Measurements from ENCODE around the gene RPGRIP1L. TPM values are rescaled to one million over a fixed set of nuclear protein-coding genes. Genes with fewer than 3 reads are reported as not detected.
A peak's percentile ranks its signal among the peaks of the same experiment; 100 is the strongest.

The RPGRIP1L gene
- total and polyA plus RNA-seq, 2 of the 8 experiments (the other 6 are each of a cell fraction or from before 2014, with no cell fraction given) = 4.0 to 13.7 TPM

DNA sequence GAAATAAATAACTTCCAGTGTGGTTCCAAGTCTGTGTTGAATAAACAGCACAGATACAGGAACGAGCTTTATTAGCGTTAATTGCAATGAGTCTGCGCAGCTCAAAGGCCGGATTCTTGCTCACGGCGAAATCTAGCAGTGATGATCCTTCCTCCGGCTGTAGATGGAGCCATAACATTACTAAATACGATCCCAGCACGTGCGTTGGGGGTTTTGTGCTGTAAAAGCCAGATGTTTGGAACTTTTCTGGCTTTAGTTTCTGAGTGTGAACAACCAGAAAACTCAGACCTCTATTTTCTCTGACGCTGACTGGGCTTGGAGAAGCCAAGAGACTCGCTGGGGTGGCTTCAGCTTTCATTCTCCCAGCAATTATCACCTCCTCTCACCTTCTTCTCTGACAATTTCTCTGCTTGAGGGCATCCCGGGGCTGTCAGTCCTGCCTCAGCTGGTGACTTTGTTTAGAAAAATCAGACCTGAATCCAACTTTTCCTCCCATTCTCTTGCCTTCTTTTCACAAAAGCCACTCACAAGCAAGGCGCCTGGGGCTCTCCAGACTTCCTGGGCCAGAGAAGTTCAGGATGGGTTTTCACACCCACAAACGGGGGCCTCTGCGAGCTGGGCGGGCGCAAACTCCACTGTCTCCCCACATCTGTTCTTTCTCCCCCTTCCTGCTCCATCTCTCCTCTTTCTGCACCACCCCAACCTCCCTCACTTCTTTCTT, 153.5 kb downstream of the RPGRIP1L start (continued):
- TF ChIP-seq TBP (IDR thresholded peaks at IDR 0.05; ENCODE audit: low read depth, low read length) (no peak), GABPA (IDR thresholded peaks at IDR 0.05; ENCODE audit: borderline replicate concordance, insufficient read depth, low read length) (no peak), POLR2A (IDR thresholded peaks at IDR 0.05; ENCODE audit: control extremely low read depth in 1 of 2, low read depth in 2 of 2, low read length in 2 of 2) (no peak), RAD21 (IDR thresholded peaks at IDR 0.05 in 1 of 2, conservative IDR thresholded peaks at IDR 0.05 in 1 of 2; ENCODE audit: low read depth in 2 of 2, low read length in 2 of 2) (peak; percentile 93), TAF1 (IDR thresholded peaks at IDR 0.05; ENCODE audit: low read depth, low read length) (no peak), BACH1 (IDR thresholded peaks at IDR 0.05; ENCODE audit: low read length) (no peak), EZH2 (IDR thresholded peaks at IDR 0.05; ENCODE audit: low read depth, low read length, severe bottlenecking) (no peak), FOSL1 (IDR thresholded peaks at IDR 0.05; ENCODE audit: insufficient read depth, low read depth, low read length) (no peak), TAF7 (optimal IDR thresholded peaks at IDR 0.05; ENCODE audit: borderline replicate concordance, low read depth, low read length) (no peak), RXRA (IDR thresholded peaks at IDR 0.05; ENCODE audit: insufficient read depth, low read depth, low read length) (no peak), SP1 (IDR thresholded peaks at IDR 0.05; ENCODE audit: low read depth, low read length) (no peak), CBX8 (IDR thresholded peaks at IDR 0.05; ENCODE audit: borderline replicate concordance, low read depth, low read length) (no peak), MAFK (IDR thresholded peaks at IDR 0.05; ENCODE audit: low read depth, low read length) (no peak), SIN3A (conservative IDR thresholded peaks at IDR 0.05 in 1 of 2, IDR thresholded peaks at IDR 0.05 in 1 of 2; ENCODE audit: low read depth in 1 of 2, low read length in 2 of 2) (no peak)
- TF ChIP-seq, protein P1, sequence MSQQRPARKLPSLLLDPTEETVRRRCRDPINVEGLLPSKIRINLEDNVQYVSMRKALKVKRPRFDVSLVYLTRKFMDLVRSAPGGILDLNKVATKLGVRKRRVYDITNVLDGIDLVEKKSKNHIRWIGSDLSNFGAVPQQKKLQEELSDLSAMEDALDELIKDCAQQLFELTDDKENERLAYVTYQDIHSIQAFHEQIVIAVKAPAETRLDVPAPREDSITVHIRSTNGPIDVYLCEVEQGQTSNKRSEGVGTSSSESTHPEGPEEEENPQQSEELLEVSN (IDR thresholded peaks at IDR 0.05) = peak; percentile 88
- TF ChIP-seq, protein P2, sequence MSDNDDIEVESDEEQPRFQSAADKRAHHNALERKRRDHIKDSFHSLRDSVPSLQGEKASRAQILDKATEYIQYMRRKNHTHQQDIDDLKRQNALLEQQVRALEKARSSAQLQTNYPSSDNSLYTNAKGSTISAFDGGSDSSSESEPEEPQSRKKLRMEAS (IDR thresholded peaks at IDR 0.05) = peak; percentile 99

All from H1 (cell line).